ENCODE measurements around the gene MSH5. TPM values are rescaled to one million over a fixed set of nuclear protein-coding genes. Genes with fewer than 3 reads are reported as not detected.

Gene MSH5
- total and polyA plus RNA-seq, 9 of the 15 experiments (the other 6 are each of a cell fraction or from before 2014, with no cell fraction given): 12.5 to 104 (median 46.6) TPM

GRCh38 chr6:31725502-31726350 lies 14.1 kb upstream of the MSH5 start (continued):
- TF ChIP-seq UBTF (IDR thresholded peaks at IDR 0.05; ENCODE audit: borderline replicate concordance in 1 of 2, low read depth in 2 of 2, low read length in 2 of 2) (no peak), ELF2 (CRISPR knock-in tag; IDR thresholded peaks at IDR 0.05) (peak; percentile 89), HMG20A (CRISPR knock-in tag; conservative IDR thresholded peaks at IDR 0.05) (0 out of 2 replicates have a peak, but pooled peaks have one; percentile 60), POLR3A (IDR thresholded peaks at IDR 0.05; ENCODE audit: borderline replicate concordance, extremely low read depth, insufficient read depth, insufficient read length) (no peak), NRF1 (conservative IDR thresholded peaks at IDR 0.05 in 1 of 2, IDR thresholded peaks at IDR 0.05 in 1 of 2) (peak; percentile 27 to 29; a peak in 1 of 4 replicates), HBP1 (CRISPR knock-in tag; IDR thresholded peaks at IDR 0.05) (peak; percentile 94), SMARCA4 (IDR thresholded peaks at IDR 0.05) (peak; percentile 78), SNIP1 (IDR thresholded peaks at IDR 0.05; ENCODE audit: low read depth) (no peak), THRA (IDR thresholded peaks at IDR 0.05) (no peak), RBM25 (IDR thresholded peaks at IDR 0.05; ENCODE audit: low read depth, low read length, severe bottlenecking) (no peak), ZMIZ1 (IDR thresholded peaks at IDR 0.05; ENCODE audit: low read depth in 2 of 2, low read length in 2 of 2) (no peak), ZBTB8A (IDR thresholded peaks at IDR 0.05; ENCODE audit: partially characterized antibody) (no peak), THRB (CRISPR knock-in tag; conservative IDR thresholded peaks at IDR 0.05) (peak; percentile 96), ZNF277 (CRISPR knock-in tag; IDR thresholded peaks at IDR 0.05; ENCODE audit: borderline replicate concordance) (no peak)
